Measurements from ENCODE around the gene MRPS10.
"Not testable (repeated sequence)": the region's sequence is repeated elsewhere in the genome, so short reads cannot be mapped to it uniquely, and the experiment has no call there.

Gene MRPS10

GRCh38 chr6:42239333-42239732 is 21.7 kb upstream of the MRPS10 start:
- DNase-seq (ENCODE audit: low read depth in 2 of 2), result no peak

- no peak for DNase-seq (ENCODE audit: low read depth in 2 of 2)
Observed at GRCh38 chr6:42237857-42238256, 20.2 kb upstream of the MRPS10 start.

GRCh38 chr6:42236682-42237473 is 19.2 kb upstream of the MRPS10 start:
- no peak for DNase-seq (ENCODE audit: low read depth in 2 of 2)

- DNase-seq (ENCODE audit: low read depth in 2 of 2), result no peak
Observed at GRCh38 chr6:42236030-42236429, 18.4 kb upstream of the MRPS10 start.

GRCh38 chr6:42232035-42232434 is 14.4 kb upstream of the MRPS10 start:
- DNase-seq (ENCODE audit: low read depth in 2 of 2), result no peak

GRCh38 chr6:42230345-42231321 is 13.0 kb upstream of the MRPS10 start:
- no peak for DNase-seq (ENCODE audit: low read depth in 2 of 2)

- DNase-seq (ENCODE audit: low read depth in 2 of 2), result no peak
Observed at GRCh38 chr6:42229506-42230119, 12.0 kb upstream of the MRPS10 start.

GRCh38 chr6:42228305-42228704 is 10.6 kb upstream of the MRPS10 start:
- no peak for DNase-seq (ENCODE audit: low read depth in 2 of 2)

- no peak for DNase-seq (ENCODE audit: low read depth in 2 of 2)
Observed at GRCh38 chr6:42227173-42227850, 9.7 kb upstream of the MRPS10 start.

- no peak for DNase-seq (ENCODE audit: low read depth in 2 of 2)
Observed at GRCh38 chr6:42226645-42227143, 9.0 kb upstream of the MRPS10 start.

GRCh38 chr6:42226161-42226611 is 8.5 kb upstream of the MRPS10 start:
- DNase-seq (ENCODE audit: low read depth in 2 of 2), result no peak

GRCh38 chr6:42225419-42225818 is 7.8 kb upstream of the MRPS10 start:
- no peak for DNase-seq (ENCODE audit: low read depth in 2 of 2)

GRCh38 chr6:42225029-42225339 is 7.3 kb upstream of the MRPS10 start:
- no peak for DNase-seq (ENCODE audit: low read depth in 2 of 2)

GRCh38 chr6:42224222-42225028 is 6.8 kb upstream of the MRPS10 start:
- DNase-seq (ENCODE audit: low read depth in 2 of 2), result no peak

GRCh38 chr6:42222448-42222847 is 4.8 kb upstream of the MRPS10 start:
- DNase-seq (ENCODE audit: low read depth in 2 of 2), result no peak

- DNase-seq (ENCODE audit: low read depth in 2 of 2), result no peak
Observed at GRCh38 chr6:42221546-42221945, 3.9 kb upstream of the MRPS10 start.

GRCh38 chr6:42220807-42221206 is 3.1 kb upstream of the MRPS10 start:
- no peak for DNase-seq (ENCODE audit: low read depth in 2 of 2)

- no peak for DNase-seq (ENCODE audit: low read depth in 2 of 2)
Observed at GRCh38 chr6:42217157-42217518, 523 bp downstream of the MRPS10 start.

- not testable (repeated sequence) for DNase-seq (ENCODE audit: low read depth in 2 of 2)
Observed at GRCh38 chr6:42216495-42216894, 1.2 kb downstream of the MRPS10 start.

- DNase-seq (ENCODE audit: low read depth in 2 of 2), result no peak
Observed at GRCh38 chr6:42212442-42212841, 5.2 kb downstream of the MRPS10 start.

- no peak for DNase-seq (ENCODE audit: low read depth in 2 of 2)
Observed at GRCh38 chr6:42211726-42212125, 5.9 kb downstream of the MRPS10 start.

Data from stimulated activated CD4-positive, alpha-beta T cell treated with anti-CD3 and anti-CD28 coated beads, Interleukin-12 subunit alpha, Interleukin-12 subunit beta, amount 100 ng/mL, for 24 hours (primary cell).